NCI-H1105 treated with DMSO at 0.1 percent for 48 hours (cell line): ENCODE measurements around the gene SMARCE1.
"Not testable (repeated sequence)": the region's sequence is repeated elsewhere in the genome, so short reads cannot be mapped to it uniquely, and the experiment has no call there.

Source experiments
- DNase-seq: peaks from one replicate; lab custom pipeline; 2025; lab: John Stamatoyannopoulos, UW

Gene SMARCE1

DNA sequence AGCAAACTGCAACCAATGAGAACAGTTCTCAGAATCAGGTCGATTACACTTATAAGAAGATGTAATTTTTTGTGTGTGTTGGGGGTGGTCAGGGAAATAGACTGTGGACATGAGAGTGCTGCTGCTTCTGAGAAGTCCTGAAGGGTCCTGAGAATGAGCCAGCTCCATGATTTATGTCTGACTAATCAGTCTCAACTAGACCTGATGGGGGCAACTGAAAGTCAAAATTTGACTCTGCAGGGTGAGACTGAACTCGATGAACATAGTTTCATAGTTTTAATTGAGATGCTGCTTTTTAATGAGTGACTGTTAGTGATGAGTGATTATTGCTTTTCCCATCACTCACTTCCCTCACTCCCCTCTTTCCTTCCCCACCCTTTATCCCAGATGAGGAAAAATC, 37.3 kb downstream of the SMARCE1 start:
- DNase-seq, result no peak

DNA sequence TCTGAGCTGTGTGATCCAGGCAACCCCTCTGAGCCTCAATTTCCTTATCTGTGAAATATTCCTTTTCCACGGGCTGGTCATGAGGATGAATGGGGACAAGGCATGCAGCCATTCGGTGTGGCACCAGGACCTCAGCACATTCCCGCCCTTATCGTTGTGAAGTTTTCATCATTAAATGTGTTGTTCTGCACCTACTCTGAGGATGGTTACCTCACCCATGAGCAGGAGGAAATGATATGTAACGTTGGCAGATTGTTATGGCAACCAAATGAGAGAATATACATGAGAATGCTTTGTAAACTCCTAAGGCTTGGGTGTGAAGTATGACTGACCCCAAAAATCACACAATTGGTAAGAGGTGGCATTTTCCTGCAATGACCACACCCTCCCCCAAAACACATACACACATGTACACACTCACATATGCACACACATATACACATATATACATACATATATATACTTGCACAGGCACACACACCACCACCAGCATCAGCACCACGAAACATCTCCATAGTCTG, 39.5 kb downstream of the SMARCE1 start:
- no peak for DNase-seq

DNA sequence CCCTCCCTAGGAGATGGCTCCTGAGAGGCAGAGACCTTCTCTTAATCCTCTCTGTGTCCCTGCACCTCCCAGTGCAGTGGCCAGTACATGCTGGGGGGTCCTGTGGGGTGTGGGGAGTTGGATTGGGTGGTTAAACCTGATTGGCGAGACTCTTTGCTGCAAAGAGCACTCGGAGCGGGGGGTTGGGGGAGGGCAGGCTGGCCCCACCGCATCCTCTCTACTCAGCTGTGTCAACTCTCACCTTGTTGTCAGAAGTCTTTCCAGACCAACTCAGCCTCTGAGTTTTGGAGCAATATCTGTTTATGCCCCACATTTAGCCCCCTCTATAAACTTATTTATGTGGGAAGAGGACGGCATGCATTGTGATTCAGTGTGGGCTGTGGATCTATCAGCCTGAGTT, 40.0 kb downstream of the SMARCE1 start:
- DNase-seq, result no peak

DNA sequence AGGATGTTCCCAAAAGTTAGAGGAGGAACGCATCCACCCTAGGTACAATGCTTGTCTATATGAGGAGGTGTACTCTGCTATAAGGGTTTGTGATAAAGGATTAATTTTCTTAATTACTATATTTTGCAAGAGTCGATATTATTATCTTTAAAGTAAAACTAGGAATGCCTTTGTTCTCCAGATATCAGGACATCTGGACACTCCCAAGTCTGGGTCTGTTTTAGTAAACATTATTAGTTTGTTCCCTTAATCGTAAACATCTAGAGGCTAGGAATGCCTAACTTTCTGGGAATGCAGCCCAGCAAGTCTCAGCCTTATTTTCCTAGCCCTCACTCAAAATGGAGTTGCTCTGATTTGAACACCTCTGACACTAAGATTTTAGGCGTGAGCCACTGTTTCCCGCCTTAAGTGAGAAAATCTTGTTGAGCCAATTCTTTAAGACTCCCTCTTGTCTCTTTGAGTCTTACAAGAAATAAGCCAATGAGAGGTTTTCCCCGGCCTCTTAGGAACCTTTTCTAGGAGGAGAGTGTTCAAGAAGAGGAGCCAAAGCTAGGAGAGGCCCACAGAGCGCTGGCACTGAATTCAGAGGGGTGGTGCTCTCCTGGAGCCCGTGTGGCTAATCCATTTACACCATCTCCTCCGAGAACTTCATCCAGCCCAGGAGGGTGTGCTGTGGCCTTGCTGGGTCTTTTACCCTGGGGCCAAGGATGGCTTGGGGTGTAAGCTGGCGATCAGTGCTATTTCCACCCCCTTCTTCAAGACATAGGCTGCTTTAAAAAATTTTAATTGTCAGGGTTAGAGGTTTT, 40.9 kb downstream of the SMARCE1 start:
- DNase-seq, result no peak

DNA sequence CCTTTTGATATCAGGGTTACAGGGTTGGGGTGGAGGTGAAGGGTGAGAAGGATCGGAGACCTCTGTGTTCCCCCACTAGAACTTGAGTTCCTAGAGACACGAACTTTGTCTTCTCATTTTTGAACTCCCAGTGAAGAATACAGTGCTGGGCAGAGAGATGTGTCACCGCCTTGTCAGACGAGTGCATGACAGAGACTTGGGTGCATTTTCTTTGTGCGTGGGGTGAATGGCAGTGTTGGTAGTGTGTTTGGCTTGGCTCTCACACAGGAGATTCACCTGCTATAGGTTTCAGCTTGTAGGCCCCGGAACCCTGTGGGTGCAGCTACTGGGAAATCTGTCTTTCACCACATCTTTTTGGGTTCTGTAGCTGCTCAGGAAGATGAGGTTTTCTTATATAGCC, 42.3 kb downstream of the SMARCE1 start:
- DNase-seq, result no peak

DNA sequence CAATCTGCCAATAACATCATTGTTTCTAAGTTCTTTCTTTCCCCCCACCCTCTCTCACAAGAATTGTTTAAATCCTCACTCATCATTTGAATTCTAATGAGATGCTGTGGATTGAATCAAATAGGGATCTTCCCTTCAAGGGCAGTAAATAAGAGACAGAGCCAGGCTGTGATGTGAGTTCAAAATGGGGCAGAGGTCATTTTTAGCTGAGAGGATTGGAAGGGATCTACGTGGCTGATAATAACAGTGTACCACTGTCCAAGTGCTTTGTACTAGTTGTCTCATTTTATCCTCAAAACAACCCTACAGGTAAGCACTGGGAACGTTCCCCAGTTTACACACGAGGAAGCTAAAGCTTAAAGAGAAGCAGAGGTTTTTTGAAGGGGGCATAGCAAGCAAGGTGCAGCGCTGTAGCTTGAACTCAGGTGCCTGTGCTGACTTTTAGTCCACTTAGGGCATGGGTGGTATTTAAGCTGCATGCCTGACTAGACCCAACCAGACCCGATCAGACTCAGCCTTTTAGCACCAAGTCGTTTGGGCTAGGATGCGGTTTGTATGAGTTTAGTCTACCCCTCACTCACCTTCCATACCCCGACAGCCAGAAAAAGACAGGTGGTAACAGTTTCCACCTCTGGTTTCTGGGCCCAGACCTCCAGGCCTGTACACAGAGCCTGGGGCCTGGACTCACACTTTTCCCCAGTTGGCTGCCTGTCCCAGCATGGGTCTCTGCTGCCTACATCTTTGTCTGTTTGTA, 43.1 kb downstream of the SMARCE1 start:
- DNase-seq, result no peak

DNA sequence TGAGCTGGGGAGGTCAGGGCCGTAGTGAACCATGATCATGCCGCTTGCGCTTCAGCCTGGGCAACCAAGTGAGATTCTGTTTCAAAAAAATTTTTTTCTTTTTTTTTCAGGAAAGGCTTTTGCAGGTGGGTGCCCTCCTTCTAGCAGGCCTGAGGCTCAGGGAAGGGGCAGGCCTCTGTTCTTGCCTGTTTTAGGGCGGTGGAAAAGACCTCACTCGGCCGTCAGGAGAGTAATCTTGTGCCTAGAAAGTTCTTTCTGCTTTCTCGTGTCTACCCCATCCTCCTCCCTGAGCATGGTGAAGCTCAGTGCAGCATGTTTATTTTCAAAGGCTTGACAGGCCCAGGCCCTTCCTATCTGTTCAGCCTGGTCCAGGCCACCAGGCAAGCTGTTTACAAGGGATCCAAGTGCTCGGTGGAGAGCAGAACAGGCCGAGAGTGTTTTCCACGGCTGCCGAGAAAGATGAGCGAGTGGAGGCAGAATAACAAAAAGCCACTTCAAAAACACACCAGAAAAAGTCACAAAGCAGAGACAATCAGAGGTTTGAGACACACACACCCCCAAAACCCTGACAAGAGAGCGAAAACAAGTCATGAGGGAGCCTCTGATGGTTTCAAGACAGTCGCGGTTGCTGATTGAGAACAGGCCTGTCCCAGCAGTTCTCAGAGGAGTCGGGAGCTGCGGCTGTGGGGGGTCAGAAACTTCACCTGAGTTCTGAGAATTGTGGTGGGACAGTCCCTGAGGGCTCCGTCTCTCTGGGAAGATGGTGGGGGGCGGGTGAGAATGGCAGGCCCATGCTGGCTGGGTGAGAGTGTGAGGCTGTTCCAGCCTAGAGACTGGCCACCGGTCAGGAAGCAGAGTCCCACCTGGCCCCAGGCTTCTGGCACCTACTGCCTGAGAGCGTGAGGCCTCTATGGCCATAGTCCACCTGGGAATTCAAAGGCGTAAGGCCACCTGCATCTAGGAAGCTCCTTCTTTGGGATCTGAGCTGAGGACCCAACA, 44.9 kb downstream of the SMARCE1 start:
- DNase-seq, result no peak

DNA sequence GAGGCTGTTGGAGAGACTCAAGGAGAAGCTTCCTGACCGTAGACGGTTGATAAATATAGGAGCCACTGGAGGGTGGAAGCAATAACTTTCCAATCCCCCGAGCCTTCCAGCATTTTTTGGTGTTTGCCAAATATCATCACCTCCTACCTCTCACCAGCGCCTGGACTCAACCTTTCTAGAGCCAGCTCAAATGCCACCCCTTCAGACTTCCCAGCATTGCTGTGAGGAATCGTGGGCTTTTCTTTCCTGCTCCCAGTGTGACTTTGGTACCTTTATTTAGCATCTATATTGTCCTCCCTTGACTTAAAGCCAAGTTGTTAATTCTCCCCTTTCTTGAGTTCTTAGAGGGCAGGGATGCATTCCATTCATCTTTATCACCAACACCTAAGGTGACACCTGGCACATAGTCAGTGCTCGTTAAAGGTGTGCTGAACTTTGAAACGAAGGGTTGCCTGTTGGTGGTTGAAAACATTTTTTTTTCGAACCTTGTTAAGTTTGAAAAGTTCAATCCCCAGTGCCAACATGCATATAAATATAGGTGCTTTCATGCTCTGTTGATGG, 47.1 kb downstream of the SMARCE1 start:
- DNase-seq, result no peak

DNA sequence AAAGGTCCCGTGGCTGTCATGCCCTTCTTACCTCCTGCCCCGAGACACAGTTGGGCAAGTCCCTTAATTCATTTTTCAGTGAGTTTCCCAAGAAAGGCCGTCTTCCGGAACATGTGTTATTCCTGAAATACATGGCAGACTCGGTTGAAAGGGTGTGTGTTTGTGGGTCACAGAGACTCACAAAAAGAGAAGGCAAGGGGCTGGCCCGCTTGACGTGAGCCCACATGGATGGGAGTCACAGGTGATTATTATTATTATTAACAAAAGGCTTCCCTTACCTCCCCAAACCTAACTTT, 48.2 kb downstream of the SMARCE1 start:
- DNase-seq, result no peak

DNA sequence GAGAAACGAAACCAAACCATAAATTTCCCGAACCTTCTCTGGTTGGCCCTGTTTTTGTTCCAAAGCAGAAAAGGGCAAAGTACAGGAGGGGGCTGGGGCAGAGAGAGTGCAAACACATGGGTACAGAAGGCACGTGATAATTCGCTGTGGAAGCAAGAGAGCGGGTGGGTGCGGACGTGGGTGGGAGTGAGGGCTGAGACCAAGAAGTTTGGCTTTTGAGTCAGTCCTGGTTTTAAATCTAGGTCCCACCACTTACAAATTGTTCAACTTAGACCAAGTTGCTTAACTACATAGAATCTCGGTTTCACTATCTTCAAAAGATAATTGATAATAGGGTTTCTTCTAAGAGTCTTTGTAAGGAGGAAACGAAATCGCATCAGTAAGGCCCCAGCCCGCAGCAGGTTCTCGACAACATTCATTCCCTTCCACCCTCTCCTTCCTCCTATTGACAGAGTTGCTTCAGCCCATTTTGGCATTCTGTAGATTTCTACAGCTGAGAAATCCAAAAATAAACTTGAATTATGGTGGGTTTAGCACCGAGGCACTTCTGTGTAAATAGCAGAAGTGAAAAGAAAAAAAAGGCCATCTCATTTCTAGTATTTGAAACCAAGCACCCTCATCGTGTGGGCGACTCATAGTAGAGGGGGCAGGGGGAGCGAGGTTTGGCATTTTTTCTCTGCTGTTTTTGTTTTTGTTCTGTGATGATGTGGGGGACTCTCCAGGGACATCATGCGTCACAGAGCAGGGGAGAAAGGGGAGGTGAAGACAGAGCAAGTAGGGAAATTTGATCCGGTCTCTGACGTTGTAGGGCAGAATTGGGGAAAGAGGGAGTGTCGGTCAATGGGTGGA, 48.8 kb downstream of the SMARCE1 start:
- no peak for DNase-seq

DNA sequence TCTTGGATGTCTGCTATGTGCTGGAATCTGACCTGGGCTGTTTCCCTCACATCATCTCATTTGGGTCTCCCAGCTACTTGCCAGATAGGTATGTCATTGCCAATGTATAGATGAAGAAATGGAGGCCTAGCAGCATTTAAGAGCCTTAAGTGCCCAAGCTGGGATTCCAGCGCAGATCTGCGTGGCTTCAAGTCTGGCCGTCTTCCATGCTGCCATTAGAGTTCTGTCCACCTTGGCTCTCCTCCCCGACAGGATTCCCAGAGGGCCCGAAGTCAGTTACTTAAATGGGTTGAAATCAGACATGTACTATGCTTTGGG, 49.4 kb downstream of the SMARCE1 start:
- no peak for DNase-seq

DNA sequence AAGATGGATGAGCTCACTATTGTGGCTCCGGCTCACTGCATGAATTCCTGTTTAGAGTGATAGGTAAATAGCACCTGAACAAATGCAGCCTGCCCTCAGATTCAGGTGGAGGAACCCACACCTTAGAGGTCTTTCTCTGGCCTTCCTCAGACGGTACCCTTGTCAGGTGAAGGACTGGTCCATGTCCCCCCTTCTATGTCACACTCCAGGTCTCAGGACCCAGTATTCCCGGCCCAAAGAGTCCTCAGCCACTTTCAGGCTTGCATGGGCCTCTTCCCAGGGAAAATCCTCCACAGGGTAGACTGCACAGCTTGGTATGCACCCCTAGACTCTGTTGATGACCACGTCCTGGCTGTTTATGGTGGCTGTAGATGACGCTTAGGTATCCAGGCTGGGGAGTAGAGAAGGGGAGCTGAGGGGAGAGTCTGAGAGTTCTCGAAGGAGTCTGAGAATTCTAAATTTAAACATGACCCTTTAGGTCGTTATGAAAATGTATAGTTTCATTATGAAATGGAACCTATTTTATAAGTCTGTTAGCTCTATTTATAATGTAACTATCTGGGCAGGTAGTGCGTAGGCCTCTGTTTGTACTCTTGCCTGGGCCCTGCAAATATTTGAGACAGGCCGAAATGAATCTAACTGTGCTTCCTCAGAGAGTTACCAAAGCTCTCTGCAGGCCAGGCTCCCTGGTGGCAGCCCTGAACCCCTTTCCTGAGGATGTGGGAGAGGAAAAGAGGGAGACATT, 49.9 kb downstream of the SMARCE1 start:
- no peak for DNase-seq

DNA sequence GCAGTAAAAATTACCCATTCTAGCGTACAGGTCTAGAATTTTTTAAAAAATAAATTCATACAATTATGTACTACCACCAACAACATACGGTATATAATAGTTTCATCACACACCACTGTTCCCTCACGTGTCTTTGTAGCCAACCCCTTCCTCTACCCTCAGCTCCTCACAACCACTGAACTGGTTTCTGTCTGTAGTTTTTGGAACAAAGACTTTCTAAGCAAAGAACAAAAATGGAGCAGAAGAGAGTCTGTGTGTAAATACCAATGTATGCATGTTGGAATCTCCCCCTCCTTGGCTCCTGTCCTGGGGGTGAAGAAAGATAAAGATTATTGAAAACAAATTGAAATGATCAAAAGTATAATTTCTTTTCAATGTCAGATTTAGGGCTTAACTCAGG, 50.5 kb downstream of the SMARCE1 start:
- no peak for DNase-seq

DNA sequence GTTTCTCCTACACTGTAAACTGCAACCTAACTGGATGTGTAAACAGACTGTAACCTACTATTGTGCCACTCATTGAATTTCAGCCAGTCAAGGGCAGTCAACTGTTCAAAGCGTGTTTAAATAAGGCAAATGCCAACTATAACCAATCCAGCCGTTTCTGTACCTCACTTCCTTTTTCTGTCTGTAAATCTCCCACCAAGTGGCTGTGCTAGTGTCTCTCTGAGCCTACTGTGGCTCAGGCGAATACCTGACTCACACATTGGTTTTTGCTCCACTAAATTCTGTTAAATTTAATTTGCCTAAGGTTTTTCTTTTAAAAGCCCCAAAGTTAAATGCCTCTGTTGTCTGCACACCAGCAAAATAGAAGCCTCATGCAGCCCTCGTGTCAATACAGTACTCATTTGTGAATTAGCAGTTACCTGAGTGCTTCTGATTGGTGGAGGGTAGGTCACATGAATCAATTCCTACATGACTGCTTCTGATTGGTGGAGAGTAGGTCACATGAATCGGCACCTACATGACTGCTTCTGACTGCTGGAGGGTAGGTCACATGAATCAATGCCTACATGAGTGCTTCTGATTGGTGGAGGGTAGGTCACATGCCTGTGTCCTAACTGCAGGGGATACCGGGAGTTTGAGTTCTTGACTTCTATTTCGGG, 51.2 kb downstream of the SMARCE1 start:
- DNase-seq, result no peak

DNA sequence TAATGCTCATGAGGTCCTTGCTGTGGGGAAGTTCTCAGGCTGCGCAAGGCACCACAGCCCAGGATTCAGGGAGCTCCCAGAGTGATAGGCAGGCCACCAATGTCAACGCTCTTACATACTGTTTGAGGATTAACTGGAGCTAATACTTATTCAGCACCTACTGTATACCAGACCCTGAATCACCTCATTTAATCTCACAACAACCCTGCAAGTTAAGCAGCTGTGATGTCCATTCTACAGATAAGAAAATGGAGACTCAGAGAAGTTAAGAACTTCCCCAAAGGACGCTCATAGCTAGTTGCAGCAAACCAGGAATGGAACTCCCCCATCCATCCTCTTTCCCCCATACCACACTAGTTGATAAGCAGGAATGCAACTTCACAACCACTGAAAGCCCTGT, 56.9 kb downstream of the SMARCE1 start:
- DNase-seq, result no peak

DNA sequence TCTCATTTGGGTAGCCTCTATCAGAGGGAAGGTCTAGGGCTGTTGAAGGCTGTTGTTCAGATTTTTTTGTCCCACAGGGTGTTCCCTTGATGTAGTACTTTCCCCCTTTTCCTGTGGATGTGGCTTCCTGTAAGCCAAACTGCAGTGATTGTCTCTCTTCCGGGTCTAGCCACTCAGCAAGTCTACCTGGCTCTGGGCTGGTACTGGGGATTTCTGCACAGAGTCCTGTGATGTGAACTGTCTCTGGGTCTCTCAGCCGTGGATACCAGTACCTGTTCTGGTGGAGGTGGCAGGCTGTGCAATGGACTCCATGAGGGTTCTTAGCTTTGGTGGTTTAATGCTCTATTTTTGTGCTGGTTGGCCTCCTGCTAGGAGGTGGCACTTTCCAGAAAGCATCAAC, 59.1 kb downstream of the SMARCE1 start:
- no peak for DNase-seq

DNA sequence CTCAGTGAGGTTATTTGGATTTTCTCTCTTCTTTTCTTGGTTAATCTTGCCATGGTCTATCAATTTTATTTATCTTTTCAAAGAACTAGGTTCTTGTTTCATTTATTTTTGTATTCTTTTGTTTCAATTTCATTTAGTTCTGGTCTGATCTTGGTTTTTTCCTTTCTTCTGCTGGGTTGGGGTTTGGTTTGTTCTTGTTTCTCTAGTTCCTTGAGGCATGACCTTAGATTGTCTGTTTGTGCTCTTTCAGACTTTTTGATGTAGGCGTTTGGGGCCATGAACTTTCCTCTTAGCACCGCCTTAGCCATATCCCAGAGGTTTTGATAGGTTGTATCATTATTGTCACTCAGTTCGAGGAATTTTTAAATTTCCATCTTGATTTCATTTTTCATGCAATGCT, 61.4 kb downstream of the SMARCE1 start:
- not testable (repeated sequence) for DNase-seq

DNA sequence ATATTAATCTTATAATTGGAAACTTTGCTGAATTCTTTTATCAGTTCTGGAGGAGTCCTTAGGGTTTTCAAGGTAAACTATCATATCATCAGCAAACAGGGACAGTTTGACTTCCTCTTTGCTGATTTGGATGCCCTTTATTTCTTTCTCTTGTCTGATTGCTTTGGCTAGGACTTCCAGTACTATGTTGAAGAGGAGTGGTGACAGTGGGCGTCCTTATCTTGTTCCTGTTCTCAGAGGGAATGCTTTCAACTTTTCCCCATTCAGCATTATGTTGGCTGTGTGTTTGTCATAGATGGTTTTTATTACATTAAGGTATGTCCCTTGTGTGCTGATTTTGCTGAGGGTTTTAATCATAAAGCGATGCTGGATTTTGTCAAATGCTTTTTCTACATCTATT, 62.7 kb downstream of the SMARCE1 start:
- DNase-seq, result not testable (repeated sequence)

DNA sequence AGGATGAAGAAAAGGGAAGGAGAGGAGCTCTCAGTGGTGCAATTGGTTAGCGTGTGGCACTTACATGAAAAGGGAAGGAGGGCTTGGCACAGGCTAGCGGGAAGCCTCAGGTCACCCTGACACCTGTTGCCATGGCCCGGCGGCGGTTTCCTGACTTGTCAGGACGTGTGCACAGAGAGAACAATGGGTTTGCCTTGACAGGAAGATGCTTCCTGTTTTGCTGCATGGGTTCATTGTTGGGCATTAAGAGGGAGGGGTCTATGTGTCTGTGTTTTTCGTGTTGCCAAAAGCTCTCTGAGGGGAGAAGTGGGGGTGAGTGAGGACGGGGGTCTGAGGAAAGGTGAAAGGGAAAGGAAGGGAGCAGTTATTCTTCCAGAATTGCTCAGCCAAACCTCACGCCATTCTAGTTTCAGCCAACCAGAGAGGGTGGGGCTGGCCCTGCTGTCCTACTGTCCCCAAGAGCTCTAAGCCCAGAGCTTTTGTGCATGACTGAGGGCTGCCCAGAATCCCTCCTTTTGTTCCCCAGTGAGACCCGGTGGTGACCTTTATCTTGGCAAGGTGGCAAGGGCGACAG, 65.2 kb downstream of the SMARCE1 start:
- DNase-seq, result peak; percentile 89

DNA sequence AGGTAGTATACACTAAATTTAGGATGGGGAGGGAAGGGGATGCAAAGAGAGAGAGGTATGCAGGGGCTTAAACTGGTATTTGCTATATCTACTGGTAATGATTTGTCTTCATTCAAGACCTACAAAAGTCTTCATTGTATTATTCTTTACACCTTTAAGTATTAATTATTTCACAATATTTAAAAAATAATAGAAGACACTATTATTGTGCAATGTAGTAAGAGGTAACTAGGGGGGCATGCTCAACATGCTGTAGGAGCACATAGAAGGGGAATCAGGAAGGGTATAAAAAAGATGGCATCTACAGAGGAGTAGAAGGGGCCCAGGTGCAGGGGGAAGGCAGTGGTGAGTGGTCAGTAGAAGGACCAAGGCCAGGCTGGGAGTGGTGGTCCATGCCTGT, 67.5 kb downstream of the SMARCE1 start:
- DNase-seq, result no peak
